Type B pancreatic cell (in vitro differentiated cells): ENCODE results near the gene FAM170B. TPM values are rescaled to one million over a fixed set of nuclear protein-coding genes. Genes with fewer than 3 reads are reported as not detected.

ENCODE experiments used
- DNase-seq: peaks from one replicate; pipeline ENCODE4 v3.0.0; 2021; ENCODE audit warnings: mixed read lengths; ENCODE audit not compliant: unreplicated experiment; ENCODE audit errors: extremely low spot score
- H3K27ac Mint-ChIP-seq: 2 replicates; pipeline ENCODE4 v1.8.0; 2021; ENCODE audit warnings: mild to moderate bottlenecking, mixed read lengths
- H3K27me3 Mint-ChIP-seq: 2 replicates; pipeline ENCODE4 v1.8.0; 2021; ENCODE audit warnings: mixed read lengths
- H3K36me3 Mint-ChIP-seq: 2 replicates; pipeline ENCODE4 v1.8.0; 2021; ENCODE audit warnings: mixed read lengths
- H3K4me1 Mint-ChIP-seq: one replicate; pipeline ENCODE4 v1.8.0; 2021; ENCODE audit warnings: mixed read lengths; ENCODE audit not compliant: unreplicated experiment
- H3K4me3 Mint-ChIP-seq: 2 replicates; pipeline ENCODE4 v1.8.0; 2021; ENCODE audit warnings: mild to moderate bottlenecking, mixed read lengths
- H3K9me3 Mint-ChIP-seq: 2 replicates; pipeline ENCODE4 v1.8.0; 2021; ENCODE audit warnings: mixed read lengths
- total RNA-seq: library from RNA; stranded (reverse); gene quantifications from 2 replicates; pipeline ENCODE4 v1.2.1, GENCODE V29; 2021; ENCODE audit warnings: low replicate concordance
- TF ChIP-seq, protein P1 (sequence below): fragments of 200-600 bp; sonication (generic); conservative IDR thresholded peaks from 2 replicates; pipeline ENCODE4 v1.5.0; 2021; ENCODE audit warnings: antibody characterized with exemption, mild to moderate bottlenecking

Gene FAM170B
- total RNA-seq, 1 donor from 2014 or later = not detected

DNA sequence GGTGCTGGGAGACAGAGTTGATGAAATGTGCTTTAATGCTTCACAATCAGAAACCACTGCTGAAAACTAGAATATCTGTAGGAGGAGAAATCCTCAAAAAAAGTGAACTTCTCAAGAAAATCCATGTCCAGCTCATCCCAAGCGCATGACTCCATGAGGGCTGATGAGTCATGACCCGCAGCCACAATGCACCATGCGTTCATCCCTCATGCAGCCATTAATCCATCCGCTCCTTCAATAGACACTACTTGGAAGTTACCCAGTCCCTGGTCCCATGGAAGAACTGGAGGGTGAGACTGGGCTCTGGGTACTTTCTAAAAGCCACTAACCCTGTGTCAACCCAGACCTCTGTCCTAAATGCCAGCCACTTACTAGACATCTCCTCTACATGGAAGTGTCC, 29.9 kb upstream of the FAM170B start:
- no peak overlapping the region for H3K27ac Mint-ChIP-seq
- no peaks in the 10 kb centered on the region for H3K9me3 Mint-ChIP-seq
- DNase-seq = no peak
- peaks cover 4% of the 10 kb centered on the region for H3K4me1 Mint-ChIP-seq
- TF ChIP-seq, protein P1, sequence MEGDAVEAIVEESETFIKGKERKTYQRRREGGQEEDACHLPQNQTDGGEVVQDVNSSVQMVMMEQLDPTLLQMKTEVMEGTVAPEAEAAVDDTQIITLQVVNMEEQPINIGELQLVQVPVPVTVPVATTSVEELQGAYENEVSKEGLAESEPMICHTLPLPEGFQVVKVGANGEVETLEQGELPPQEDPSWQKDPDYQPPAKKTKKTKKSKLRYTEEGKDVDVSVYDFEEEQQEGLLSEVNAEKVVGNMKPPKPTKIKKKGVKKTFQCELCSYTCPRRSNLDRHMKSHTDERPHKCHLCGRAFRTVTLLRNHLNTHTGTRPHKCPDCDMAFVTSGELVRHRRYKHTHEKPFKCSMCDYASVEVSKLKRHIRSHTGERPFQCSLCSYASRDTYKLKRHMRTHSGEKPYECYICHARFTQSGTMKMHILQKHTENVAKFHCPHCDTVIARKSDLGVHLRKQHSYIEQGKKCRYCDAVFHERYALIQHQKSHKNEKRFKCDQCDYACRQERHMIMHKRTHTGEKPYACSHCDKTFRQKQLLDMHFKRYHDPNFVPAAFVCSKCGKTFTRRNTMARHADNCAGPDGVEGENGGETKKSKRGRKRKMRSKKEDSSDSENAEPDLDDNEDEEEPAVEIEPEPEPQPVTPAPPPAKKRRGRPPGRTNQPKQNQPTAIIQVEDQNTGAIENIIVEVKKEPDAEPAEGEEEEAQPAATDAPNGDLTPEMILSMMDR = no peak
- no peaks in the 10 kb centered on the region for H3K36me3 Mint-ChIP-seq
- peaks cover 45% of the 10 kb centered on the region for H3K27me3 Mint-ChIP-seq
- H3K4me3 Mint-ChIP-seq = no peak overlapping the region

DNA sequence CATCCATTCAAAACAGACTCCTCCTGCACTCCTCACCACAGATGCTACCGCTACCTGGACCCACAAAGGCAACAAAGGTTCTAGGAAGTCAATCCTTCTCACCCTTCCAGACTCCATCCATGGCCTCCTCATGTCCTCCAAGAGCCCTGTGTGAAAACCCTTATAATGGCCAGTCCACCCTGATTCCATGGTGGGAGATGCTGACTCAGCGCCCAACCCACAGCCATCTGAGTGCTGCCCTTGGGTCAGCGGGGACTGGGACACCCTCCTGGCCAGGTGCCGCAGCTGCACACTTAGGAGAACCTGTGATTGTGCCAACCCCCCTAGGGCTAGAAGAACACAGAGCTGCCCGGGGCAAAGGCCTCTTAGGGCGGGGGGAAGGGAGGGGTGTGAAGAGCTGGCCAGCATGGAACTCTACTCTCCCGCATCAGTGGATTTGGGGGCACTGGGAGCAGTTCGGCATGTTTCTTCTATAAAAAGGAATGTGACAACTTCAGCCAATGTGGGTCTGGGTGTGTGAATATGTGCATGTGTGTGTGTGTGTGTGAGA, 29.0 kb upstream of the FAM170B start:
- Mint-ChIP-seq H3K27me3 (peaks cover 47% of the 10 kb centered on the region), H3K27ac (no peak overlapping the region), H3K9me3 (no peaks in the 10 kb centered on the region), H3K4me3 (no peak overlapping the region), H3K36me3 (no peaks in the 10 kb centered on the region), H3K4me1 (no peaks in the 10 kb centered on the region)
- no peak for DNase-seq
- TF ChIP-seq, protein P1 = no peak

DNA sequence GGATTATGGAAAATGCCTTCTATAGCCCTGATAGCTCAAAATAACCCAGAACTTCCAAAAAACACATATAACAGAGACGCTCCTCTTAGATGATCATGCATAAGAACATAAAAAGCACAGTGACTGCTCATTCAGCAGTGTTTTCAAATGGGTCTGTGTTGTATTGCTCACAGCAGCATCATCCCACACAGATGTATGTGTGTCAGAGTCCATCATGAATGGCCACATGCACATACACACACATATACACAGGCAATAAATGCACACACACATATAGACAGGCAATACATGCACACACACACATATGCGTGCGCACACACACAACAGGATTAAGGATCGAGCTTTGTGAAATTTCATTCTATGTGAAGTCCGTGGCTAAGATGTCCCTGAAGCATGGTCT, 28.2 kb upstream of the FAM170B start:
- no peak for DNase-seq
- Mint-ChIP-seq H3K36me3 (no peaks in the 10 kb centered on the region), H3K4me3 (no peak overlapping the region)

DNA sequence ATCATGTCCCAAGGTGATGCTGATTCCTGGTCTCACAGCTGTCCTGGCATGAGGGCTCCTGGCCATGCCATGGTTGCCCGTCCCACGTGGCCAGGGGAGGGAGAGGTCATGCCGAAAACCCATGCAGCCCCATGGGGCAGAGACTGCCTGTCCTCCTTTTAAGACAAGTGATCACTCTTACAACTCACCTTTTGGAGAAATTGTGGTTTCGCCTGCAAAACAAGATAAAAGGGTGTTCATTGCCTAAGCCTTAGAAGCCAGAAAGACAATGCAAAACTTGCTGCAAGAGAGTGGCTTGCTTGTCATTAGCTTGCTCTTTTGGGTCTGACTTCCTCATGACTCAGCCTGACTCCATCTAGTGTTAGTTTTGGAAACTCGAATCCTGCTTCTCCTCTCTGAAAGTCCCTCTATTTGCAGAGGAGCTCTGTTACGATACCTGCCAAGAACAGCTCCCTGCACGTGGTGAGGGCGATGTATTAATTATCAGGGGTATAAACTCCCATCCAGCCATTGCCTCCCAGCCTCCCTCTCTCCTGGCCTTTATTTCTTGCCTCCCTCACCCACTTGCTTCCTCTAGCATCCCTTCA, 27.7 kb upstream of the FAM170B start:
- Mint-ChIP-seq H3K36me3 (no peaks in the 10 kb centered on the region), H3K27me3 (peaks cover 56% of the 10 kb centered on the region), H3K4me1 (no peaks in the 10 kb centered on the region), H3K9me3 (no peaks in the 10 kb centered on the region), H3K4me3 (no peak overlapping the region), H3K27ac (no peak overlapping the region)
- TF ChIP-seq, protein P1 = peak; percentile 51
- DNase-seq = no peak

More for the DNA sequence above, 28.2 kb upstream of the FAM170B start:
- H3K27ac Mint-ChIP-seq = no peak overlapping the region
- no peaks in the 10 kb centered on the region for H3K4me1 Mint-ChIP-seq
- H3K27me3 Mint-ChIP-seq = peaks cover 53% of the 10 kb centered on the region
- H3K9me3 Mint-ChIP-seq = no peaks in the 10 kb centered on the region
- TF ChIP-seq, protein P1 = no peak

DNA sequence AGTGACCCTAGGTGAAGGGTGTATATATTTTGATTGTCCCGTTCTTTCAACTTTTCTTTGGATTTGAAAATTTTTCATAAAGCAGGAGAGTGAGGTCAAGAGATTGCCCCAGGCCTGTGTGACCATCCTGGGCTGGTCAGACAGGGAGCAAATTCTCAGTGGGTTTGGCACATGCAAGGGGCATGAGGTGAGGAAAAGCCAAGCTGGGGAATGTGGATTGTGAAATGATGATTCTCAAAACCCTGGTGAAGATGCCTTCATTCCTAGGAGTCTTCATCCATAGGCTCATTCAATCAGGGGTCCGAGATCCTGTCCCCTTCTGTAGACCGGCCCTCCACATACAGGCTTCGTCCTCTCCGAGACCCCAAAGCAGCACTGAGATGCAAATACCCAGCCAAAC, 27.0 kb upstream of the FAM170B start:
- no peaks in the 10 kb centered on the region for H3K9me3 Mint-ChIP-seq
- H3K4me1 Mint-ChIP-seq = no peaks in the 10 kb centered on the region
- H3K4me3 Mint-ChIP-seq = no peak overlapping the region
- DNase-seq = no peak
- peaks cover 60% of the 10 kb centered on the region for H3K27me3 Mint-ChIP-seq
- TF ChIP-seq, protein P1 = no peak
- H3K36me3 Mint-ChIP-seq = no peaks in the 10 kb centered on the region
- no peak overlapping the region for H3K27ac Mint-ChIP-seq

DNA sequence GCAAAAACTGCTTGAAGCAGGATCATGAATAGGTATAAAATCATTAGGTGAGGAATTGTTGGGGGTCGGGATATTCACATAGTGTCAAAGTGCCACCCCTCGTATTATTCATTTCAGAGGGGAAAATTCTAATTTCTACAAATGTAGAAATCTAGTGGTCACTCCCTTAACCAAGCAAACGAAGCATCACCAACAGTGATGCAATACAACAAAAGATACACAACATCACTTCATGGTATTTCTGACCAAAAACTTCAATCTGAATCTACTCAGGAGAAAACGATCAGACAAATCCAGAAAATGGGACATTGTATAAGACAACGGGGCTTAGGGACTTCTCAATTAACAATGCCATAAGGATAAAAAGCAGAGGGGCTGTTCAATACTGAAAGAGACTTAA, 26.3 kb upstream of the FAM170B start:
- TF ChIP-seq, protein P1 = no peak
- no peak overlapping the region for H3K27ac Mint-ChIP-seq
- H3K4me1 Mint-ChIP-seq = no peaks in the 10 kb centered on the region
- H3K4me3 Mint-ChIP-seq = no peak overlapping the region
- H3K36me3 Mint-ChIP-seq = no peaks in the 10 kb centered on the region
- H3K27me3 Mint-ChIP-seq = peaks cover 67% of the 10 kb centered on the region
- H3K9me3 Mint-ChIP-seq = no peaks in the 10 kb centered on the region
- no peak for DNase-seq
